GM19238 (cell line): ENCODE results near the gene KIR2DL4.
"Not testable (repeated sequence)": the region's sequence is repeated elsewhere in the genome, so short reads cannot be mapped to it uniquely, and the experiment has no call there.

ENCODE experiments used
- DNase-seq: peaks from one replicate; pipeline ENCODE4 v3.0.0; 2011; ENCODE audit warnings: low spot score; ENCODE audit not compliant: insufficient read length

Gene KIR2DL4

GRCh38 chr19:54804101-54804500 is 691 bp downstream of the KIR2DL4 start:
- DNase-seq = no peak

- DNase-seq = no peak
These were observed 1.2 kb downstream of the KIR2DL4 start for GRCh38 chr19:54804571-54804970.

DNA sequence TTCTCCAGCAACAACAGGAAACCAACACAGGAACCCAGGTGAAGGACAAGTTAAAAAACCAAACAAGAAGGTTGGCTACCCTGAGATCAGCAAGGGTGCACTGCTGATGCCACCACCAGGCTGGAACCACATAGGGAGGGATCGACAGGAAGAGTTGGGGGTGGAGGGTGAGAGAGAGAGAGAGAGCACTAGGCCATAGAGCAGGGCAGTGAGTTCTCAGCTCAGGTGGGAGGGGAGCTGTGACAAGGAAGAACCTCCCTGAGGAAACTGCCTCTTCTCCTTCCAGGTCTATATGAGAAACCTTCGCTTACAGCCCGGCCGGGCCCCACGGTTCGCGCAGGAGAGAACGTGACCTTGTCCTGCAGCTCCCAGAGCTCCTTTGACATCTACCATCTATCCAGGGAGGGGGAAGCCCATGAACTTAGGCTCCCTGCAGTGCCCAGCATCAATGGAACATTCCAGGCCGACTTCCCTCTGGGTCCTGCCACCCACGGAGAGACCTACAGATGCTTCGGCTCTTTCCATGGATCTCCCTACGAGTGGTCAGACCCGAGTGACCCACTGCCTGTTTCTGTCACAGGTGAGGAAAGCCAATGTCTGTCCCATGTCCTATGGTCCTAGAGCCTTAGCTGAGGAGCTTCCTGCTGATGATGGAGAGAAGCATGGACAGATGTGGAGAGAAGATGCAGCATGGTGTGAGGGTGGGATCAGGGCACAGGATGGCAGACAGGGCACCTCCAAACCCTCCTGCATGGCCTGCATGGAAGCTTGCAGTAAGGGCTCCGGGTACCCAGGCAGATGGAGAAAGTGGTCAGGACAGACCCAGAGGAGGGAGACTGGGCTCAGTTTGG is 2.5 kb downstream of the KIR2DL4 start:
- DNase-seq = no peak

DNA sequence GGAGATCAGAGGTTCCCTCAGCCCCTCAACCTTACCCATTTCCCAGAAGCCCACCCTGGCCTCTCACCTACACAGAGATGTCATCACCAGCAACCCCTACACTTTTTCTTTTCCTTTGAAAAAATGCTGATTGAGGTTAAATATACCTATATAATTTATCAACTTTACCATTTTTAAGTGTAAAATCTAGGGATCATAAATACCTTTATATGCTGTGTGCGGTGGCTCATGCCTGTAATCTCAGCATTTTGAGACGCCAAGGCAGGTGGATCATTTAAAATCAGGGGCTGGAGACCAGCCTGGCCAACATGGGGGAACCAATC is 3.1 kb downstream of the KIR2DL4 start:
- DNase-seq = no peak

GRCh38 chr19:54814571-54814970 is 11.2 kb downstream of the KIR2DL4 start:
- not testable (repeated sequence) for DNase-seq

- not testable (repeated sequence) for DNase-seq
These were observed 12.8 kb downstream of the KIR2DL4 start, which contains the start of gene KIR3DL1 for GRCh38 chr19:54816251-54816650. TSS of gene KIR3DL1 (plus strand) at chr19:54816468.

DNA sequence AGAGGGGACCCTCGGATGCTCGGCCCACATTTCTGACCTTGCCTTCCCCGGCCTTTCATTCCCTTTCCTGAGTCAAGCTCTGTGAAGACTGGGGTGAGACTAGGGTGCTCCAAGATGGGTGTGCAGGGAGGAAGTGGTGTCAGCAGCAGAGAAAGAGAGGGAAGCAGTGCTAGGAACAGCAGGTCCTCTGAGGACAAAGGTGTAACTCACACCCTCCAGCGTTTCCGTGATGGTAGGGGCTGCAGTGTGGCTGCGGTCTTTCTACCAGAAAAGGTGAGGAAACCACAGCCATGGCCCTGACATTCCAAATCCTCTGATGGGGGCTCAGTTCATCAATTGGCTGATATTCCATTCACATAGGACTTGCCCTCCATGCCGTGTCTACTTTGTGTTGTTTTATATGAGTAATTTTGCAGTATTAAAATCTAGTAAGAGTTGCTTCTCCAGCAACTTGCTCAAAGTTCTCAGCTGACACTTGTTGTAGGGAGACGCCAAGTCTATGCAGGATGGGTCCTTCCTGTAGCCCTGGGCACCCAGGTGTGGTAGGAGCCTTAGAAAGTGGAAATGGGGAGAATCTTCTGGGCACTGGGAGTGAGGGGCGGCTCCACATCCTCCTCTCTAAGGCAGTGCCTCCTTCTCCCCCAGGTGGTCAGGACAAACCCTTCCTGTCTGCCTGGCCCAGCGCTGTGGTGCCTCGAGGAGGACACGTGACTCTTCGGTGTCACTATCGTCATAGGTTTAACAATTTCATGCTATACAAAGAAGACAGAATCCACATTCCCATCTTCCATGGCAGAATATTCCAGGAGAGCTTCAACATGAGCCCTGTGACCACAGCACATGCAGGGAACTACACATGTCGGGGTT is 14.5 kb downstream of the KIR2DL4 start:
- DNase-seq = no peak

DNA sequence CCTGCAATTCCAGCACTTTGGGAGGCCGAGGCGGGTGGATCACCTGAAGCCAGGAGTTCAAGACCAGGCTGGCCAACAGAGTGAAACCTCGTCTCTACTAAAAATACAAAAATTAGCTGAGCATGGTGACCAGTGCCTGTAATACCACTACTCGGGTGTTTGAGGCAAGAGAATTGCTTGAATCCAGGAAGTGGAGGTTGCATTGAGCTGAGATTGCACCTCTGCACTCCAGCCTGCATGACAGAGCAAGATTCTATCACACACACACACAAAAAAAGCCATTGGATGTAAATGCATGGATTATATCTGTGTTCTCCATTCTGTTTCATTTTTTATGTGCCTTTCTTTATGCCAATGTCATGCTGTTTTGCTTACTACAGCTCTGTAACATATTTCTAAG is 21.0 kb downstream of the KIR2DL4 start:
- DNase-seq = not testable (repeated sequence)

- not testable (repeated sequence) for DNase-seq
These were observed 21.9 kb downstream of the KIR2DL4 start for GRCh38 chr19:54825326-54825725.

GRCh38 chr19:54828064-54828463 is 24.7 kb downstream of the KIR2DL4 start:
- not testable (repeated sequence) for DNase-seq

GRCh38 chr19:54832496-54832895 is 29.1 kb downstream of the KIR2DL4 start, which contains the start of gene KIR2DS4:
TSS of gene KIR2DS4 (plus strand) at chr19:54832676.
- not testable (repeated sequence) for DNase-seq

DNA sequence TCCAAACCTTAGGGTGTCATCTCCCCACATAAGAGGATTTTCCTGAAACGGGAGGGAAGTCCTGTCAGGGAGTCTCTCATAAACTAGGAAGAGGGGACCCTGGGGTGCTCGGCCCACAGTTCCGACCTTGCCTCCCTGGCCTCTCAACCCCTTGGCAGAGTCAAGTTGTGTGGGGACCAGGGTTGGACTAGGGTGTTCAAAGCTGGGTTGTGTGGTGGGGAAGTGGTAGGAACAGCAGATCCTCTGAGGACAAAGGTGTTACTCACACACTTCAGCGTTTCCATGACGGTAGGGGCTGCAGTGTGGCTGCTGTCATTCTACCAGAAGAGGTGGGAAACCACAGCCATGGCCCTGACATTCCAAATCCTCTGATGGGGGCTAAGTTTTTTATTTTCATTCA is 31.7 kb downstream of the KIR2DL4 start:
- DNase-seq = not testable (repeated sequence)

DNA sequence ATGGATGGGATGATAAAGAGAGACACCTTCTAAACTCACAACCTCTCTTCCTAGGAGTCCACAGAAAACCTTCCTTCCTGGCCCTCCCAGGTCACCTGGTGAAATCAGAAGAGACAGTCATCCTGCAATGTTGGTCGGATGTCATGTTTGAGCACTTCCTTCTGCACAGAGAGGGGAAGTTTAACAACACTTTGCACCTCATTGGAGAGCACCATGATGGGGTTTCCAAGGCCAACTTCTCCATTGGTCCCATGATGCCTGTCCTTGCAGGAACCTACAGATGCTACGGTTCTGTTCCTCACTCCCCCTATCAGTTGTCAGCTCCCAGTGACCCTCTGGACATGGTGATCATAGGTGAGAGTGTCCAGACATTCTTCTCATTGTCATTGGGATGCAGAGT is 34.1 kb downstream of the KIR2DL4 start:
- DNase-seq = not testable (repeated sequence)

- not testable (repeated sequence) for DNase-seq
These were observed 39.8 kb downstream of the KIR2DL4 start for GRCh38 chr19:54843171-54843570.

DNA sequence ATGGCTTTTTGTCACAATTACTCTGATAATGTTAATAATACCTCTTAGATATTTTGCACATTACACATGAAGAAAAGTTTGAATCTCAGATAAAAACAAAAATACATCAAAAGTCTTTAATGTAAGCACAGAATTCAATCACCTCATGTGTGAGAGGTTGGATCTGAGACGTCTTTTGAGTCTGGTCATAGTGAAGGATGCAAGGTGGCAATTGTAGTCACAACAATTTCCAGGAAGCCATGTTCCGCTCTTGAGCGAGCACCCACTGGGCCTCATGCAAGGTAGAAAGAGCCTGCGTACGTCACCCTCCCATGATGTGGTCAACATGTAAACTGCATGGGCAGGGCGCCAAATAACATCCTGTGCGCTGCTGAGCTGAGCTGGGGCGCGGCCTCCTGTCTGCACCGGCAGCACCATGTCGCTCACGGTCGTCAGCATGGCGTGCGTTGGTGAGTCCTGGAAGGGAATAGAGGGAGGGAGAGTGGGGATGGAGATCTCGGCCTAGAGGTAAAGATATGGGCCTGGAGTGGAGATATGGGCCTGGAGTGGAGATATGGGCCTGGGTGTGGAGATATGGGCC is 46.7 kb downstream of the KIR2DL4 start, which contains the start of gene KIR3DL2:
TSS of gene KIR3DL2 (plus strand) at position 383 of the 580 bp plus-strand sequence. CDS start at position 416, 33 bp downstream.
- not testable (repeated sequence) for DNase-seq

DNA sequence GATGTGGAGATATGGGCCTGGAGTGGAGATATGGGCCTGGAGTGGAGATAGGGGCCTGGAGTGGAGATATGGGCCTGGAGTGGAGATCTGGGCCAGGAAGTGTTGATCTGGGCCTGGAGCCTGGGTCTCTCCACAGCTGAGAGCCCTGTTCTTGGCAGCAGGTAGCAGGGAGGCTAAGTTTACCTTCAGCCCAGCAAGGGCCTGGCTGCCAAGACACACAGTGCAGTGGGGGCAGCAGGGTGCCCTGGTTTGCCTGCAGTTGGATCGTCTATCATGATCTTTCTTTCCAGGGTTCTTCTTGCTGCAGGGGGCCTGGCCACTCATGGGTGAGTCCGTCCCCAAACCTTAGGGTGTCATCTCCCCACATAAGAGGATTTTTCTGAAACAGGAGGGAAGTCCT is 47.5 kb downstream of the KIR2DL4 start:
- DNase-seq = no peak

GRCh38 chr19:54851353-54851752 is 47.9 kb downstream of the KIR2DL4 start:
- no peak for DNase-seq

- not testable (repeated sequence) for DNase-seq
These were observed 51.8 kb downstream of the KIR2DL4 start for GRCh38 chr19:54855241-54855640.

GRCh38 chr19:54858476-54858875 is 55.1 kb downstream of the KIR2DL4 start:
- DNase-seq = not testable (repeated sequence)

- not testable (repeated sequence) for DNase-seq
These were observed 56.0 kb downstream of the KIR2DL4 start for GRCh38 chr19:54859421-54859820.

- DNase-seq = not testable (repeated sequence)
These were observed 60.0 kb downstream of the KIR2DL4 start for GRCh38 chr19:54863459-54863858.
